Activated effector memory CD4-positive, alpha-beta T cell treated with anti-CD3 and anti-CD28 coated beads, Interleukin-2, amount 50 U/mL, for 16 hours (primary cell): ENCODE results near the gene COPE.
"Not testable (repeated sequence)": the region's sequence is repeated elsewhere in the genome, so short reads cannot be mapped to it uniquely, and the experiment has no call there.

ENCODE experiments used
- DNase-seq: peaks from one replicate; pipeline ENCODE4 v3.0.0-alpha.2; 2020

COPE gene

DNA sequence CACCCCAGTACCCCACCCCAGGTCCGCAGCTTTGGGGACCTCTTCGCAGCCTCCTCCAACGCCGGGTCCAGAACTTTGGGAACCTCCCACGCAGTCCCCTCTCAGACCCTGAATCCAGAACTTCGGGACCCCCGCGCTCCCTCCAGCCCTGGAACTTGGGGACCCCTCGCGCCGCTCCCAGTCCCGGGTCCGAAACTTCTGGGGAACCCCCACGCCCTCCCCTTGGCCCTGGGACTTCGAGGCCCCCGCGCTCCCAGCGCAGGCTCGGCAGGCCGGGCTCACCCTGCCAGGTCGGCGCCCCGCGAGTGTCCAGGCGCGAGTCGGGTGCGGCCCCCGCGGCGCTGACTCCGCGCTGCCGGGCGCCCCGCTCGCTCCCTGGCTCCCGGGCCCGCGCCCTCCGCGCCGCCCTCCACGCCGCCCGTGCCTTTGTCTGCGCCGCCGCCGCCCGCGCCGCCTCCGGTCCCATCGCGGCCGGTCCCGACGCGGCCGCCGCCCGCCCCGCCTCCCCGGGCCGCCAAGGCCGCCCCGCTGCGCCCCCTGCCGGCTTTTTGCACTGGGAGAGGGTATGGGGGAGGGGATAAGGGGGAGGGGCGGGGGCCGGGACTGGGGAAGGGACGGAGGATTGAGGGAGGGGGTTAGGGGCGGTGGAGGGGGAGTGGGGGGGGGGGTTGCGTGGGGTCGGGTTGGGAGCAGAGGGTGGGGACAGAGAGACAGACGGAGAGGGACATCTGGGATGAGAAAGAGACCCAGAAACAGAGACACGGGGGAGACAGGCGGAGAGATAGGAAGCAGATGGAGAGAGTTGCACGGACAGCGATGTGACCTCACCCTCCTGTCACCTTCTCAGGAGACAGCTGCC is 21.8 kb upstream of the COPE start, which contains the start of gene HOMER3:
TSS of gene HOMER3 (minus strand) at position 449 of the 859 bp plus-strand sequence. CDS start 2,235 bp downstream, outside the sequence.
- peak; percentile 92 for DNase-seq

DNA sequence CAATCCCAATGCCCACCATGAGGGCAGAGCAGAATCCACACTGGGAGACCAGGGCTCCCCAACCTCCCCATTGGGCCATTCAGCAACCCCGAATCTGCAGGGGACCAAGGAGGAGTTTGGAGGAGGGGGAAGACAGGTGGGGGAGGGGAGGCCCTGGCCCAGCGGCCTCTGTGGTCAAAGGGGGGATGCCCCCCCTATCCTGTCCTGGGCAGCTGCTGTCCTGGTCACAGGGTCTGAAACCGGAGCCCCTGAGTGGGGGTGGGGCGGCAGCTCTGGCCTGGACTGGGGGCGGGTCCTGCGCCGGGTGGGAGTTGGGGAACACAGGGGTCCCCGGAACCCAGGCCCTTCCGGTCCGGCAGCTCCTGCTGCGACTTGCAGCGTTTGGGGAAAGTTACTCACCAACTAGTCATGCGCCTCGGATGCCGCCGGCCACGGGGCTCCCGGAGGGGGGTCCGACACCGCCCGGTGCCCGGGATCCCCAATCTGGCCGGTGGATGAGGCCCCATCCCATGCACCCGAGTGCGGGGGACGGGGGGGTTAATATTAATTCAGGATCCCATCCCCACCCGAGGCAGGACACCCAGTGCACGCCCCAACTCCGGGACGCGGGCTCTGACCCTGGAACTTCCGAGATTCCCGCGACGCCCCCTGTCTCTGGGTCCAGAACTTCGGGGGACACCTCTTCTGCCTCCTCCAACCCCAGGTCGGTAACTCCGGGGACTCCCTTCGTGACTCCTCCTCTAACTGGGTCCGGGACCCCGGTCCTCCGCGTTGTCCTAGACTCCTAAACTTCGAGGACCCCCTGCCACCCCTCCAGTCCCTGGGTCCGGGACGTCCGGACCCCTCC is 21.0 kb upstream of the COPE start:
- no peak for DNase-seq

DNA sequence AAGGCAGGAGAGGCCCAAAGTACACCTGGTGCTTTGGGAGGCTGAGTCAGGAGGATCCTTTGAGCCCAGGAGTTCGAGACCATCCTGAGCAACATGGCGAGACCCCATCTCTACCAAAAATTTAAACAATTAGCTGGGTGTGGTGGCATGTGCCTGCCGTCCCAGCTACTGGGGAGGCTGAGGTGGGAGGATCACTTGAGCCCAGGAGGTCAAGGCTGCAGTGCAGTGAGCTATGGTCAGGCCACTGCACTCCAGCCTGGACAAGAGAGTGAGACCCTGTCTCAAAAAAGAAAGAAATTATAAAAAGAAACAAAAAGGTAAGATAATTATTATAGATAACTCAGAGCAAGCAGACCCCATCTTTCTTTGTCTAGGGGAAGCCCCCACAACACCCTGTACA is 20.0 kb upstream of the COPE start:
- no peak for DNase-seq

DNA sequence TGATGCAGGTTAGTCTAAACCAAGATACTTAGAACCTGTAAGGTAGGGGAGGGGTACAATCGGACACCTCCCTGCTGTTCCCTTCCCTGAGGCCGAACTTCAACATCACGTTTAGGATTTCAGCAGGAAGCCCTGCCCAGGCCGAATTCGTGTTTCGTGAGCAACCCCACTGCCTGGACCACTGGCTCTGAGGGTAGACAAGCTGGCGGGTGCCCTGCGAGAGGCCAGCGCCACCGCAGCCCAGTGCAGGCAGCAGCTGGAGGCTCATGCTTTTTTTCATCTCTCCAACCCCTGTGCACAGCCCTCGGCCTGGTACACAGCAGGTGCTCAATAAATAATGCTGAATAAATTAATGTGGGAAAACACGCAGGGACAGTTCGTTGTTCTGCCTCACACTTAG is 14.1 kb upstream of the COPE start:
- DNase-seq = no peak

DNA sequence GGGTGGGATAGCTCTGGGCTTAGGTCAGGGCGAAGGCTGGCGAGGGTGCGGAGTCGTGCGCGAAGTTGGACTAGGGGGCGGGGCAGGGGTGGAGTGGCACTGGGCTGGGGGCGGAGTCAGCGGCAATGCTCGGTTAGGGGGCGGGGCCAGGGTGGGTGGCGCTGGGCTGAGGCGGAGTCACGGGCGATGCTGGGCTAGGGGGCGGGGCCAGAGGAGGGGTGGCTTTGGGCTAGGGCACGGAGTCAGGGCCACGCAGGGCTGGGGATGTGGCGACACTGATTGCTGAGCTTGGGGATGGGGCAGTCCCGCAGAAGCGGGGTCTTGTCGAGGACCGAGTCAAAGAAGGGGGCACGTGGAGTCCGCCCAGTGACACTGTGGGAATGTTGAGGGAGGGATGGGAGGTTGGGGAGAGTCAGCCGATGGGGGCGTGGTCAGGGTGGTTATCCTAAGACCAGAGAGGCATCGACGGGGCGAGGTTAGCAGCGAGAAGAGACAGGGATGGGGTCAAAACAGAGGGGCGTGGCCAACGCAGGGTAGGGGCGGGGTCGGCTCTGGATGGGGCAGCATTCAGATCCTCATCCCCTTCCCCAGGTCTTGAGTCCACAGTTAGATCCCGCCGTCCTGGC is 13.1 kb upstream of the COPE start:
- peak; percentile 93 for DNase-seq

DNA sequence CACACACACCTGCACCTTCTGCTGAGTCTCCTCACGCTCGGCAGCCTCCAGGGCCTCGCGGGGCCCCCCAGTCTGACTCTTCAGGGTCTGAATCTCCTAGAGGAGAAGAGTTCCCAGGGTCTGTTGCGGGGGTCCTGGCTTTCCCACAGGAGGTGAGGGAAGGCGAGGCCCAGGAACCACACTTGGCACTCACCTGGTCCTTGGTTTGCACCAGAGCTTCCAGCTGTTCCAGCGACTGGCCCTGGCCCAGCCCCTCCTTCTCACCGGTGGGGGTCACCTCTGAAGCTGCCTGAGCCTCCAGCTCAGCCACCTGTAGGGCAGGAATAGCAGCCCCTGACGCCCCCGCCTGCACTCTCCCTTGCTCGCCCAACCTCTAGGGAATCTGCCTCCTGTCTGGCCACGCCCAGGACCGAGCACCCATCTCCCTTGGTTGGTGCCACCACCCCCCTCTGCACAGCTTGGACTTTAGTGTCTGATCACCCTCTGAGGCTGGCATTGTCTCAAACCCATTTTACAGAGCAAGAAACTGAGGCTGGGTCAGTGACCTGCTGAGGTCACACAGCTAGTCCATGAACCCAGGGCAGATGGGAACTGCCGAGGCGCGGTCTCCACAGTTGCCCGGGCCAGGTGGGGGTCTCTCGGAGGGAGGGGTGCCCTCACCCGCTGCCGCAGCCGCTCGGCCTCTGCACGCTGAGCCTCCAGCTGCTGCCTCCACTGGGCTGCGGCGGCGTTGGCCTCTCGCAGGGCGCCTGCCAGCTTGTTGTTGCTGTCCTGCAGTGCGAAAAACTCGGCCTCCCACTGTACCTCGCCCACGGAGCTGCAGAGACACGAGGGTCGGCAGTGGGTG is 12.4 kb upstream of the COPE start:
- DNase-seq = no peak

DNA sequence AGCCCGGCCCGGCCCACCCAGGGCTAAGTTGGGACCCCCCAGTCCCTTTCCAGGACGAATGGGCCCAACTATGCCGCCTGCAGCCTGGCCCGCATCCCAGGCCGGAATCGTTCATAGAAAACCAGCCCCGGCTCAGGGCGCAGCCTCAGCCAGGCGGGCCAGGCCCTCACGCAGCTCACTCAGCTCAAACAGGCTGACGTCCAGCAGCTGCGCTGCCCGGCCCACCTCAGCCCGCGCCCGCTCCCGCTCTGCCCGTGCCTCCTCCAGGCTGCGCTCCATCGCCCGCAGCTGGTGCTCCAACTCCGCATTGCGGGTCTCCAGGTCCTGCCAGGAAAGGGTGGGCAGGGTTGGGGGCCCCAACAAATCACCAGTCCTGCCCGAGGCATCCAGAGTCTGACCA is 10.1 kb upstream of the COPE start:
- DNase-seq = no peak

DNA sequence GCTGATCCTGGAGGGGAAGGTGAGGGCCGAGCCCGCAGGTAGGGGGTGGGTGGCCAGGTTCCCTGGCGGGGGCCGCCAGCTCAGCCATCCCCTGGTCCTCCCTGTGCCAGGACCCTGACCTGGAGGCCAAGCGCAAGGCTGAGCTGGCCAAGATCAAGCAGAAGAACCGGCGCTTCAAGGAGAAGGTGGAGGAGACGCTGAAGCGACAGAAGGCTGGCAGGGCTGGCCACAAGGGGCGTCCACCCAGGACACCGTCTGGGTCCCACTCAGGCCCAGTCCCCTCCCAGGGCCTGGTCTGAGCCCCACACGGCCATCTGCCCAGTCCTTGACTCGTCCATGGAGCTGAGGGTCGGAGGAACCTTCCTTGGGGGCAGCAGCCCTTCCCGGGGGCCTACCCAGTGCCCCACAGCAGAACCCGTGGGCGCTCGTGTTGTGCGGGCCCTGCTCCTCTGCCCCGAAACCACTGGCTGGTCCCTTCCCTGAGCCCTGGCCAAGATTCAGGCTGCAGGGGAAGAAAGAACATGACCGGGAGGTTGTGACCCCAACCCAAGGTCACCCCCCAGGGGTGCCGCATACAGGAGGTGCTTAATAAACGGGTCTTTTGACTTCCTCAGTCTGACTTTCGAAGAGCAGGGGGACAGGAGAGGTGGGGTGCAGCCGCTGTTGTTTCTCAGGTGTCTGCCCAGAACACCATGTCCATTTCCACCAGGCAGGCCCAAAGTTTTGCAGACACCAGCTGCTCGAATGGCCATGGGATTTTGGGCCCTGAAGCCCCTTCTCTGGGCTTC is 9.0 kb upstream of the COPE start:
- DNase-seq = no peak

DNA sequence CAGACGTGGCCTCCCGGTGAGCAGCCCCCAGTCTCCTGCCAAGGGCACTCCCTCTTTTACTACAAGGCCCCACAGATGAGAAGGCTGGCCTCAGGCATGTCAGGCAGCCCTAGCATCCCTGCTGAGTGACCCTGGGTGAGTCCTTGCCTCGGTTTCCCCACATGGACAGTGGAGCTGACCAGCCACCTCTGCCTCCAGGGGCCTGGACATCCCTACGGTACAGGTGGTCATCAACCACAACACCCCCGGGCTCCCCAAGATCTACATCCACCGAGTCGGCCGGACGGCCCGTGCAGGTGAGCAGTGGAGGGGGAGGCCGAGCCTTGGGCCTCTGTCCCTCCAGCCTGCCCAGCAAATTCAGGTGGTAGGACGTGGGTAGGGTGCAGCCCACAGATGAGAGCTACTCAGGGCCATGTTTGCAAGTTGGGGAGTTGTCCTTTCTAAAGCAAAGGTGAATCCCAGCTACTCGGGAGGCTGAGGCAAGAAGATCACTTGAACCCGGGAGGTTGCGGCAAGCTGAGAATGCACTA is 5.6 kb upstream of the COPE start:
- no peak for DNase-seq

DNA sequence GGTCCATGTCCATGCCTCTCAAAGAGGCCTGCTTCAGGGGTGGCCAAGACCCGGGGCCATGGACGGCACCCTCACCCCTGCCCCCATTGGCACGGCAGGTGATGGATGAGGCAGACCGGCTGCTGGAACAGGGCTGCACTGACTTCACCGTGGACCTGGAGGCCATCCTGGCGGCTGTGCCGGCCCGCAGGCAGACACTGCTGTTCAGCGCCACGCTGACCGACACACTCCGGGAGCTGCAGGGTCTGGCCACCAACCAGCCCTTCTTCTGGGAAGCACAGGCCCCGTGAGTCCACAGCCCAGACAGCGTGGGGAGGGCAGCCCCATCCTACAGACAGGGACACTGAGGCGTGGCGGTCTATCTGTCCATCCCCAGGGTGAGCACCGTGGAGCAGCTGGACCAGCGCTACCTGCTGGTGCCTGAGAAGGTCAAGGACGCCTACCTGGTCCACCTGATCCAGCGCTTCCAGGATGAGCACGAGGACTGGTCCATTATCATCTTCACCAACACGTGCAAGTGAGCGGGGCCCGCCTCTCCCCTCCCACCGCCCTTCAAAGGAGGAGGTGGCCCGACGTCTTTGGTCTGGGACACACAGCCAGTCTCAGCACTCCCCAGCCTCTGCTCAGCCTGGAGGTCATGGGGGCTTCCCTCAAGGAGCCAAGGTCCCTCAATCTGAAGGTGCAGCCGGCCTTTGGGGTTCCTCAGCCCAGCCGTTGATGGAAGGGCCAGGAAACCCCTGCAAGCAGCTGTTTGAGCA is 3.2 kb upstream of the COPE start:
- DNase-seq = no peak

DNA sequence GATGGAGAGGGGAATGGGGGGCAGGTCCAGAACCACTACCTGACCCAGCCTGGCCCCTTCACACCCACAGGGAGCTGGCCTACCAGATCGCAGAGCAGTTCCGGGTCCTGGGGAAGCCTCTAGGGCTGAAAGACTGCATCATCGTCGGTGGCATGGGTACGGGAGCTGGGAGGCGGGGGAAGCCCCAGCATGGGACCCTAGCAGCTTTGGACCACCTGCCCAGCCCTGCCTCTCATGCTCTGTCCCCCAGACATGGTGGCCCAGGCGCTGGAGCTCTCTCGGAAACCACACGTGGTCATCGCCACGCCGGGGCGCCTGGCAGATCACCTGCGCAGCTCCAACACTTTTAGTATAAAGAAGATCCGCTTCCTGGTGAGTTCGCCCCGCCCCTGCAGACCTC is 2.4 kb upstream of the COPE start:
- no peak for DNase-seq

DNA sequence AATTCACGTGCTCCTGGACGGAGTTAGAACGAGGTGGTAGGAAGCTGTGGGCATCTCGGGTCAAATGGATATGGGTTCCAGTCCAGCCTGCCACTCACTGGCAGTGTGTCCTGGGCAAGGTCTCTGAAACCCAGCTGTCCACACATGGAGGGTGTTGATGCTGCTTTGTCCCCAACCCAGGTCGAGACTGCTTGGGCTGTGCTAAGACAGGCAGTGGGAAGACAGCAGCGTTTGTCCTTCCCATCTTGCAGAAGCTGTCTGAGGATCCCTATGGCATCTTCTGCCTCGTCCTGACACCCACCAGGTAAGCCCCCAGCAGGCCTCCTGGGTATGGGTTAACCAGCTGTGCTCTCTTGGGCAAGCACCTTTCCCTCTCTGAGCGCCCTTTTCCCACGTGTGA is 1.2 kb upstream of the COPE start:
- no peak for DNase-seq

DNA sequence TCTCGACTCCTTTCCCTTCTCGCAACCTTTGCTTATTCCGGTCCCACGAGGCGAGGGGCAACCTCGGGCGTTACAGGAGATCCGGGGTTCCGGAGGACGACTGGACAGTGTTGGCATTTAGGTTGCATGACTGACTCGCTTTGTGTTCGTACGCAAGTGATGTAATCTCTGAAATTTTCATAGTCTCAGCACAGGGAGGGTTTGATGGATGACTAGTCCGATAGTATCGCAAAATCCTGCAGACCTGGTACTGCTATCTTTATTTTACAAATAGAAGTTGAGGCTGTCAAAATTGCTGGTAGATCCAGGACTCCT is 670 bp upstream of the COPE start:
- DNase-seq = no peak

DNA sequence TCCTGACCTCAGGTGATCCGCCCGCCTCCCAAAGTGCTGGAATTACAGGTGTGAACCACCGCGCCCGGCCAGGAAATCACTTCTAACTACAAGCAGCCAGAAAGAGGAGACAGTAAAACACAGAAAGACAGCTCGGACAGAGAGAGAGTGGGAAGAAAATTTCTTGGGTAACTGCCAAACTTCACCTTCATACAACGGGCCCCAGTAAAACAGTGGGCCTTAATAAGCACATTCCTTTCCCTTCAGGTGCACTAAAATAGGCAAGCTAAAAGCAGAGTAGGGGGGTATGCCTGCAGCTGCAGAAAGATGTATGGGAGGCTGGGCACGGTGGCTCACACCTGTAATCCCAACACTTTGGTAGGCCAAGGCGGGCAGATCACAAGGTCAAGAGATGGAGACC is 1.6 kb downstream of the COPE start:
- DNase-seq = not testable (repeated sequence)

DNA sequence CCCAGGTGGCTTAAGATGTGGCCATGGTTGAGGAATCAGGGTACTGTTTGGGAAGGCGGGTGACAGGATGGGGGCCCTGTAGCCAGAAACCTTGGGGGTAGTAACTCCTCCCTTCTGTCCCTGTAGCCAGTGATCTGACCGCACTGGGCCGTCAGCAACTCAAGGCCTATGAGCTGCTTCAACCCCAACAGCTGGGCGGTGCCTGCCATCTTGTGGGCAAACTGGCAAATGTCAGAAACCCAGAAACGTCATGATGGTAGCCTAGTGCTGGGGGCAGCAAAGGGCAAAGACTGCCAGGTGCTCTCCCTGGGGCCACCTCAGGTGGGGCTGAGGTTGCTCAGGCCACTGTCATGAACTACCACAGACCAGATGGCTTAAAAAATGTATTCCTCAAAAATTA is 3.5 kb downstream of the COPE start:
- peak; percentile 74 for DNase-seq

DNA sequence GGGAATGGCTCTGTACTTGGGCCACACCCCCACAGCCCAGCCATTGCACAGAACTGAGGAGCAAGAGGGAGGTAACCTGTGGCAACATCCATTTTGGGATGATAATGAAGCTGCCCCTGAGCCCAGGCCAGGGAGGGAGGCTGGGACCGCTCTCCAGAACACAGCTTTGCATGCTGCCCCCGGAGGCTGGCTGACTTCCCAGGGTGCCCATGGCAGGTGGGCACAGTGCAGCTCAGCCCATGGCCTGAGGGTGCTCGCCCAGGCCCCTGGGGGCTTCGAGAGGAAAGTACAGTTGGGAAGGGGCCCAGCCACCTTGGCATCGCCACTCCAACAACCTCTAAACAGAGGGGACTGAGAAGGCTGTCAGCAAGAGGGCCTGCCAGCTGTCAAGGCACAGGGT is 5.7 kb downstream of the COPE start:
- DNase-seq = no peak

DNA sequence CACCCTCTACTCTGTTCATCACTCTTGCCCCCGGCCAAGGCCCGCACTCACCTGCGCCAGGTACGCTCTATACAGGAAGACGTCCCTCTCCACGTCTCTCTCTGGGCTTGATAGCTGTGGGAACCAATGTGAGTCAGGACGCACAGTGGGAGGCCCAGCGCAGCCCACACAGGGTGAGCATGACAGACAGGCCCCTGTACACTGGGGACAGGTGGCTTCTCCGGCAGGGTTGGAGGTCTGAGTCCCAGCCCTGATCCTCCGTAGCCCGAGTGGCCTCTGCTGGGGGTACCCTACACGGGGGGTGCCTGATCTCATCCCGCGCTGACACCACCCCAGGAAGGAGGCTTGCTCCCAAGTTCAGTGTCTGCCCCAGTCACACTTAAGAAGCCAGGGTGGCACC is 6.3 kb downstream of the COPE start:
- DNase-seq = no peak

DNA sequence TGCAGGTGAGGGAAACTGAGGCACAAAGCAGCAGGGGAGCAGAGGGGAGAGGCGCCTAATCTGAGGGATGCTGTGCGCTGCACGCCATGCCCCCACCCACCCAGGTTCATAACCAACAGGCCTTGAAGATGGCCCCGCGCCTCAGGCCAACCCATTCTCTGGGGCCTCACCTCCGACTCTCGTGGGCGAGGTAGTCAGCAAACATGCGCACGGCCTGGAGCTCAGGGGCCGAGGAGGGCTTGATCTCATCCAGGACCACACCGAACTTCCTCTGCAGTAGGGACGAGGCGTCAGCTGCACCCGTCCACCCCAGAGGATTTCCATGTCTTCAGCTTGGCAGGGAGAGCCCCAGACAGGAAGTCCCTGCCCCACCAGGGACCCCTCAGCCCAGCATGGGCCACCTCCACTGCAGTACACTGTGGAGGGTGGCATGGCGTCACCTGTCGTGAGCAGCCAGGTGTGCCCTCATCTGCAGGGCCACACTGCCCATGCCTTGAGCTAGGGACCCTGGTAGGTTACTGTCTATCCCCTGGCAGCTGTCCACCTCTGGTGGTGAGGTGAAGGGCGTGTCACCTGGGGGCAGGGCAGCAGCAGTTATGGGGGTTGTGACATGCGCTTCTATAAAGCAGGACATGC is 8.3 kb downstream of the COPE start:
- DNase-seq = no peak

DNA sequence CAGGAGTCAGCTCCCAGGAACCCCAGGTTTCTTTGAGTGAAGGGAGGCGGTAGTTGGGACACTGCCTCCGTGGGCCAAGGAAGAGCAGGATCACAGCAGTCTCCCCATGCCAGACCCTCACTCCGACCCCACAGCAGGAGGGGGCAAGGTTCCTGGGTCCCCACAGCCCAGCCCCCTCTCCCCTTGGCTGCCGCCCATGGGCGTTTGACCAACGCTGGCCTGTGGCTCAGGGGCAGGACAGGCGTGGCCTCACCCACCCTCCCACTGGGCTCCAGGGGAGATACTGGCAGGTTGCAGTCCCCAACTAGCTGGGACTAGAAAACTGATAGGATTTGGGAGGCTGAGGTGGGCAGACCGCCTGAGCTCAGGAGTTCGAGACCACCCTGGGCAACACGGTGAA is 9.2 kb downstream of the COPE start:
- DNase-seq = no peak

DNA sequence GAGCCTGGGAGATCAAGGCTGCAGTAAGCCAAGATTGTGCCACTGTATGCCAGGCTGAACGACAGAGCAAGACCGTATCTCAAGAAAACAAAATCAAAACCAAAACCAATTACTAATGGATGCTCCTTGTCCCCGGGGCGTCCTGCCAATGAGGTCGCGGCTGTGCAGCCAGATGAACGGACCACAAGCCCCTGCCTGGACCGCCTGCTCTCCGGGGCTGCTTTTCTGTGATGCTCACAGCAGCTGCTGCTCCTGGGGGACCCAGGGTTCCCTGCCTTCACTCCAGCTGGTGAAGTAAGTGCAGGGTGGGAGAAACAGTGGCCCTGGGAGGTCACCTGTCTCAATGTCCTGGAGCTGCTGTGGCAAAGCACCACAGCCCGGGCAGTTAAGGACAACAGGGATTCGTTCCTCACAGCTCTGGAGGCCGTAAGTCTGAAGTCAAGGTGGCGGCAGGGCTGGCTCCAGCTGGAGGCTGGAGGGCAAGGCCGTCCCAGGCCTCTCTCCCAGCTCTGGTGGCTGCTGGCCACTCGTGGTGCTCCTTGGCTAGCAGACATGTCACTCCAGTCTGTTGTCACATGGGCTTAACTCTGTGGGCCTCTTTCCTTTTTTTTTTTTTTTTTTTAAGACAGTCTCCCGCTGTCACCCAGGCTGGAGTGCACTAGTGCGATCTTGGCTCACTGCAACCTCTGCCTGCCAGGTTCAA is 10.1 kb downstream of the COPE start:
- no peak for DNase-seq
